ENCODE data around the gene DEFB131A. TPM values are rescaled to one million over a fixed set of nuclear protein-coding genes. Genes with fewer than 3 reads are reported as not detected.
"Not testable (repeated sequence)": the region's sequence is repeated elsewhere in the genome, so short reads cannot be mapped to it uniquely, and the experiment has no call there.

DEFB131A gene, protein sequence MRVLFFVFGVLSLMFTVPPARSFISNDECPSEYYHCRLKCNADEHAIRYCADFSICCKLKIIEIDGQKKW
- total RNA-seq (2012; rRNA removed), result not detected in 2 replicates

DNA sequence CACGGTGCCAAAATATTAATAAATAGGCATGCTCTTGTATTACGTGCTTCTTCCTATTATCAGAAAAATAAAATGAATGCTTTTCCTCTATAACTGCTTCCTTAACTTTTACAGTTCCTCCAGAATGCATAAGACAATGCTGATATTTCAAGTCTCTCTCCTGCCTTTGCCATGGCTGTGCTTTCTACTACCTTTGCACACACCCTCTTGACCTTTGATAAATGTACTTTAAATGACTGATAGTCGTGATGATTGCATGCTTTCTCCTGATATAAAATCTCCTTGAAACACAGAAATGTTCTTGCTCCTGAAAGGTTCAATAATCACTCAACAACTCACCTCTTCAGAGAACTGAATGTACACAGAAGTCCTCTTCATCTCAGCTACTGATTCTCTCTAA is at the start of gene DEFB131A:
Gene DEFB131A, plus strand, starts transcription at position 301 of the 400 bp plus-strand sequence. CDS start 120 bp downstream, outside the sequence.
- not testable (repeated sequence) for H3K9ac ChIP-seq (ENCODE audit: low read depth, low read length)

DNA sequence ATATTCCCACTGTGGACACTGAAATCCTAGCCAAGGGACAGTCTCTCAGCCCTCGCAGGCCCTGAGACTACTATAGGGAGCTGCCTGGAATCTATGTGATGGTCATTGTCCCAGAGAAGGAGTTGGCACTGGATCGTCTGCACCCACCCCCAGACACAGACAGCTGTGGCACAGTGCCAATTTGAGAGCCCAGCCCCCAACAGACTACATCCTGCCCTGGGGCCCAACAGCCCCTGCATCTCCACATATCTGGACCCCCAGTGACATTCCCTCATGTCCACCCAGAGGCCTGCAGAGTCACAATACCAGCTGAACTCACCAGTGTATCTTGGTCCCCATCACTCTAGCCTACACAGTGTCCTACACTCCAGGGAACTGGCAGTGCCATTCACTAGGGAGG is 38.4 kb upstream of the DEFB131A start:
- not testable (repeated sequence) for H3K4me2 ChIP-seq (ENCODE audit: low read length); H3K27me3 ChIP-seq (ENCODE audit: control insufficient read depth, insufficient read depth, low read length); H3K9me3 ChIP-seq (replicated peaks; ENCODE audit: low read length); H3K4me1 ChIP-seq (ENCODE audit: control insufficient read depth, insufficient read depth, low read length); H3K4me3 ChIP-seq (ENCODE audit: low read length); H3K36me3 ChIP-seq (ENCODE audit: insufficient read depth, low read length); H3K9ac ChIP-seq (ENCODE audit: low read depth, low read length)

More for the DNA sequence above, at the start of gene DEFB131A:
- H3K27me3 ChIP-seq (ENCODE audit: control insufficient read depth, insufficient read depth, low read length); H3K9me3 ChIP-seq (replicated peaks; ENCODE audit: low read length); H3K4me3 ChIP-seq (ENCODE audit: low read length); H3K36me3 ChIP-seq (ENCODE audit: insufficient read depth, low read length); H3K4me1 ChIP-seq (ENCODE audit: control insufficient read depth, insufficient read depth, low read length); H3K4me2 ChIP-seq (ENCODE audit: low read length): not testable (repeated sequence)

DNA sequence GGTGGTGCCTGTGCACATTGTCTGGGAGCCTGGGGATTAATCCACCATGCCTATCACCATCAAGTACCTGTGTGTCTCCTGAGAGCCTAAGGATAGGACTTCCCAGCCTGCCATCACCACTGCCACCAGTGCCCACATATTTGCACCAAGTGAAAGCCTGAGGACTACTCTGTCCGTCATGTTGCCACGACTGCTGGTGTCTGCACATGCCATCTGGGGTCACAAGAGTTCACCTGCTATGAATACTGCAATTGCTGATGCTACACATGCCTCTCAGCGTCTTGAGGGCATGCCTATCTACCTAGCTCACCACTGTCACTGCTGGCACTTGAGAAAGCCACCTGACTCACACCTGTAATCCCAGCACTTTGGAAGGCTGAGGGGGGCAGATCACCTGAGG is 37.7 kb upstream of the DEFB131A start:
- not testable (repeated sequence) for H3K4me2 ChIP-seq (ENCODE audit: low read length); H3K4me1 ChIP-seq (ENCODE audit: control insufficient read depth, insufficient read depth, low read length); H3K9me3 ChIP-seq (replicated peaks; ENCODE audit: low read length); H3K4me3 ChIP-seq (ENCODE audit: low read length); H3K9ac ChIP-seq (ENCODE audit: low read depth, low read length); H3K36me3 ChIP-seq (ENCODE audit: insufficient read depth, low read length); H3K27me3 ChIP-seq (ENCODE audit: control insufficient read depth, insufficient read depth, low read length)

DNA sequence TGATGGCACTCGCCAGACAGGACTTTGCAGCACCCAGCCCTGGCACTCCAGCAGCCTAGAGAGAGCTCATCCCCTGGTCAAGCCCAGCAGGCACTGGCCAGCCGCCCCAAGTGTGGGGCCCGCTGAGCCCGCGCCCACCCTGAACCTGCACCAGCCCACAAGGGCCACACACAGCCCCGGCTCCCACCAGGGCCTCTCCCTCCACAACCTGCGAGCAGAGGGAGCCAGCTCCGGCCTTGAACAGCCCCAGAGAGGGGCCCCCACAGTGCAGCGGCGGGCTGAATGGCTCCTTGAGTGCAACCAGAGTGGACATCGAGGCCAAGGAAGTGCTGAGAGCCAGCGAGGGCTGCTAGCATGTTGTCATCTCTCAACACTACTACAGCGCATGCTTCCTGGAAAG is 34.4 kb upstream of the DEFB131A start:
- Histone ChIP-seq H3K4me2 (ENCODE audit: low read length) (no peak overlapping the region), H3K36me3 (ENCODE audit: insufficient read depth, low read length) (no peaks in the 10 kb centered on the region), H3K9me3 (replicated peaks; ENCODE audit: low read length) (no peaks in the 10 kb centered on the region), H3K4me3 (ENCODE audit: low read length) (no peak overlapping the region), H3K27me3 (ENCODE audit: control insufficient read depth, insufficient read depth, low read length) (no peaks in the 10 kb centered on the region), H3K4me1 (ENCODE audit: control insufficient read depth, insufficient read depth, low read length) (no peaks in the 10 kb centered on the region), H3K9ac (ENCODE audit: low read depth, low read length) (no peak overlapping the region)

- H3K4me3 ChIP-seq (ENCODE audit: low read length); H3K27me3 ChIP-seq (ENCODE audit: control insufficient read depth, insufficient read depth, low read length); H3K4me1 ChIP-seq (ENCODE audit: control insufficient read depth, insufficient read depth, low read length); H3K4me2 ChIP-seq (ENCODE audit: low read length); H3K9ac ChIP-seq (ENCODE audit: low read depth, low read length); H3K36me3 ChIP-seq (ENCODE audit: insufficient read depth, low read length); H3K9me3 ChIP-seq (replicated peaks; ENCODE audit: low read length): not testable (repeated sequence)
Observed at GRCh38 chr4:9421884-9422455, 22.2 kb upstream of the DEFB131A start.

DNA sequence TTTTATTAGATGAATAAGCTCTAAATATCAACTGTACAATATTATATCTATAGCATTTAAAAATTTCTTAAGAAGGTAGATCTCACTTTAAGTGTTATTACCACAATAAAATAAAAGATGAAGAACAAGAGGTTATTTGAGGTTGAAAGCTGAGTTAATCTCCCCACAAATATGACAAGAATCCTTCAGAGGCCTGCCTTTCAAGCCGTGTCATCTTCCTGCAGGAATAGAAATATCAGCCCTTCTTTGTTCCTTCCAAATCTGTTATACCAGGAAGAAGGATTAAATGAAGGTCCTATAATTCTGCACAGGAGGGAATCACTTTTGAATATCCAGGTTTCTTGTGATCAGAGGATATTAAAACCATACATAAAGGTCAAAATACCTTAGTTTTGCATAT is 18.3 kb upstream of the DEFB131A start:
- H3K4me1 ChIP-seq (ENCODE audit: control insufficient read depth, insufficient read depth, low read length); H3K4me2 ChIP-seq (ENCODE audit: low read length); H3K9ac ChIP-seq (ENCODE audit: low read depth, low read length); H3K27me3 ChIP-seq (ENCODE audit: control insufficient read depth, insufficient read depth, low read length); H3K4me3 ChIP-seq (ENCODE audit: low read length); H3K36me3 ChIP-seq (ENCODE audit: insufficient read depth, low read length); H3K9me3 ChIP-seq (replicated peaks; ENCODE audit: low read length): not testable (repeated sequence)

- H3K9me3 ChIP-seq (replicated peaks; ENCODE audit: low read length); H3K4me3 ChIP-seq (ENCODE audit: low read length); H3K36me3 ChIP-seq (ENCODE audit: insufficient read depth, low read length); H3K9ac ChIP-seq (ENCODE audit: low read depth, low read length); H3K27me3 ChIP-seq (ENCODE audit: control insufficient read depth, insufficient read depth, low read length); H3K4me2 ChIP-seq (ENCODE audit: low read length); H3K4me1 ChIP-seq (ENCODE audit: control insufficient read depth, insufficient read depth, low read length): not testable (repeated sequence)
Observed at GRCh38 chr4:9430061-9430460, 14.2 kb upstream of the DEFB131A start.

GRCh38 chr4:9433320-9433719 is 10.9 kb upstream of the DEFB131A start:
- not testable (repeated sequence) for H3K9me3 ChIP-seq (replicated peaks; ENCODE audit: low read length); H3K36me3 ChIP-seq (ENCODE audit: insufficient read depth, low read length); H3K4me3 ChIP-seq (ENCODE audit: low read length); H3K4me1 ChIP-seq (ENCODE audit: control insufficient read depth, insufficient read depth, low read length); H3K4me2 ChIP-seq (ENCODE audit: low read length); H3K9ac ChIP-seq (ENCODE audit: low read depth, low read length); H3K27me3 ChIP-seq (ENCODE audit: control insufficient read depth, insufficient read depth, low read length)

DNA sequence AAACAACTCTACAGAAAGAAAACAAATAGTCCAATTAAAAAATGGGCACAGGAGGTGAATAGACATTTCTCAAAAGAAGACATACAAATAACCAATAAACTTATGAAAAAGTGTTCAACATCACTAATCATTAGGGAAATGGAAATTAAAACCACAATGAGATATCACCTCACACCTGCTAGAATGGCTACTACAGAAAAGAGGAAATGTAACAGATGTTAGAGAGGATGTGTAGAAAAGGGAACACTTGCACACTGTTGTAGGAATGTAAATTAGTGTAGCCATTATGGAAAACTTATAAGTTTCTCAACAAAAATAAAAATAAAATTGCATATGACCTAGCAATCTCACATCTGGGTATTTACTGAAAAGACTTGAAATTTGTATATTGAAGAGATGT is 7.5 kb upstream of the DEFB131A start:
- not testable (repeated sequence) for H3K36me3 ChIP-seq (ENCODE audit: insufficient read depth, low read length); H3K27me3 ChIP-seq (ENCODE audit: control insufficient read depth, insufficient read depth, low read length); H3K4me2 ChIP-seq (ENCODE audit: low read length); H3K4me3 ChIP-seq (ENCODE audit: low read length); H3K9ac ChIP-seq (ENCODE audit: low read depth, low read length); H3K4me1 ChIP-seq (ENCODE audit: control insufficient read depth, insufficient read depth, low read length); H3K9me3 ChIP-seq (replicated peaks; ENCODE audit: low read length)

GRCh38 chr4:9442355-9442754 is 1.9 kb upstream of the DEFB131A start:
- not testable (repeated sequence) for H3K9me3 ChIP-seq (replicated peaks; ENCODE audit: low read length); H3K9ac ChIP-seq (ENCODE audit: low read depth, low read length); H3K36me3 ChIP-seq (ENCODE audit: insufficient read depth, low read length); H3K4me1 ChIP-seq (ENCODE audit: control insufficient read depth, insufficient read depth, low read length); H3K27me3 ChIP-seq (ENCODE audit: control insufficient read depth, insufficient read depth, low read length); H3K4me2 ChIP-seq (ENCODE audit: low read length); H3K4me3 ChIP-seq (ENCODE audit: low read length)

DNA sequence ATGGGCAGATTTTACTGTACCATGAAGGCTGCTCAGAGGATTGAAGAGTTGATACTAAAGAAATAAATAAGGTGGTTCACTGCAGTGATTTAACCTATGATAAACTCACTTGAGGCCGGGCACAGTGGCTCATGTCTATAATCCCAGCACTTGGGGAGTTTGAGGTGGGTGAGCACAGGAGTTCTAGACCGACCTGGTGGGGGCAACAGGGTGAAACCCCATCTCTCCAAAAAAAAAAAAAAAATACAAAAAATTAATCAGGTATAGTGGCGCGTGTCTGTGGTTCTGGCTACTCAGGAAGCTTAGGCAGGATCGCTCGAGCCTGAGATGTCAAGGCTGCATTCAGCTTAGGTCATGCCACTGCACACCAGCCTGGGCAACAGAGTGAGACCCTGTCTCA is 467 bp downstream of the DEFB131A start:
- H3K4me3 ChIP-seq (ENCODE audit: low read length); H3K4me1 ChIP-seq (ENCODE audit: control insufficient read depth, insufficient read depth, low read length); H3K27me3 ChIP-seq (ENCODE audit: control insufficient read depth, insufficient read depth, low read length); H3K4me2 ChIP-seq (ENCODE audit: low read length); H3K36me3 ChIP-seq (ENCODE audit: insufficient read depth, low read length); H3K9ac ChIP-seq (ENCODE audit: low read depth, low read length); H3K9me3 ChIP-seq (replicated peaks; ENCODE audit: low read length): not testable (repeated sequence)

DNA sequence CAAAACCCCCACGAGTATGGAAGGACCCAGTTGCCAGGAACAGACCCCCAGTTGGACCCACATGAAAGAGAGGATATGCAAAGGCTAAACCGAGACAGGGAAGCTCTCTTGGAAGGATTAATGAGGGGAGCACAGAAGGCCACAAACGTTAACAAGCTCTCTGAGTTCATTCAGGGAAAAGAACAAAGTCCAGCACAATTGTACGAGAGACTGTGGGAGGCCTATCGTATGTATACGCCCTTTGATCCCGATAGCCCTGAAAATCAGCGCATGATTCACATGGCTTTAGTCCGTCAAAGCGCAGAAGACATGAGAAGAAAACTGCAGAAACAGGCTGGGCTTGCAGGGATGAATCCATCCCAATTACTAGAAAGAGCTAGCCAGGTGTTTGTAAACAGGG is 8.0 kb downstream of the DEFB131A start:
- not testable (repeated sequence) for H3K27me3 ChIP-seq (ENCODE audit: control insufficient read depth, insufficient read depth, low read length); H3K4me2 ChIP-seq (ENCODE audit: low read length); H3K4me3 ChIP-seq (ENCODE audit: low read length); H3K4me1 ChIP-seq (ENCODE audit: control insufficient read depth, insufficient read depth, low read length); H3K36me3 ChIP-seq (ENCODE audit: insufficient read depth, low read length); H3K9ac ChIP-seq (ENCODE audit: low read depth, low read length); H3K9me3 ChIP-seq (replicated peaks; ENCODE audit: low read length)
